Natural killer cell treated with Interleukin-12 subunit alpha and Interleukin-12 subunit beta and Interleukin-15 and Interleukin-18, amount 100 ng/mL, for 72 hours (primary cell): Measurements from ENCODE around the gene CAPN8. TPM values are rescaled to one million over a fixed set of nuclear protein-coding genes. Genes with fewer than 3 reads are reported as not detected.

Experiments
- ATAC-seq, 2 donors: fragments of 150-1000 bp; cut with Tn5 transposase in 1 of 2; sonication (Bioruptor Pico), chemical (Tn5 transposase) in 1 of 2; 2 replicates each; pipeline ENCODE4 v1.10.0; 2021
- DNase-seq: peaks from one replicate; pipeline ENCODE4 v3.0.0; 2022; ENCODE audit warnings: low spot score
- H3K27ac Mint-ChIP-seq, 2 donors: 1 replicate in 1 of 2; 2 replicates in 1 of 2; pipeline ENCODE4 v1.8.0; 2022; ENCODE audit warnings: mixed read lengths in 2 of 2, mild to moderate bottlenecking in 1 of 2, moderate library complexity in 1 of 2
- H3K27me3 Mint-ChIP-seq, 2 donors: 1 replicate in 1 of 2; 2 replicates in 1 of 2; pipeline ENCODE4 v1.8.0; 2022; ENCODE audit warnings: mixed read lengths in 2 of 2
- H3K36me3 Mint-ChIP-seq: one replicate; pipeline ENCODE4 v1.8.0; 2022; ENCODE audit warnings: mixed read lengths
- H3K4me1 Mint-ChIP-seq, 2 donors: 1 replicate in 1 of 2; 2 replicates in 1 of 2; pipeline ENCODE4 v1.8.0; 2022; ENCODE audit warnings: low read depth in 2 of 2, mixed read lengths in 2 of 2, mild to moderate bottlenecking in 1 of 2
- H3K4me3 Mint-ChIP-seq: one replicate; pipeline ENCODE4 v1.8.0; 2022; ENCODE audit warnings: mixed read lengths
- H3K9me3 Mint-ChIP-seq: 2 replicates; pipeline ENCODE4 v1.8.0; 2022; ENCODE audit warnings: mixed read lengths
- total RNA-seq, 2 donors: library from RNA; stranded (reverse); gene quantifications; one replicate each; pipeline ENCODE4 v1.2.3, GENCODE V29; 2022

CAPN8 gene
- total RNA-seq, 2 donors from 2014 or later, result not detected

GRCh38 chr1:223508796-223509195 lies 156.7 kb downstream of the CAPN8 start:
- Mint-ChIP-seq H3K27ac (no peak overlapping the region), H3K4me3 (no peak overlapping the region)
- no peak for DNase-seq

DNA sequence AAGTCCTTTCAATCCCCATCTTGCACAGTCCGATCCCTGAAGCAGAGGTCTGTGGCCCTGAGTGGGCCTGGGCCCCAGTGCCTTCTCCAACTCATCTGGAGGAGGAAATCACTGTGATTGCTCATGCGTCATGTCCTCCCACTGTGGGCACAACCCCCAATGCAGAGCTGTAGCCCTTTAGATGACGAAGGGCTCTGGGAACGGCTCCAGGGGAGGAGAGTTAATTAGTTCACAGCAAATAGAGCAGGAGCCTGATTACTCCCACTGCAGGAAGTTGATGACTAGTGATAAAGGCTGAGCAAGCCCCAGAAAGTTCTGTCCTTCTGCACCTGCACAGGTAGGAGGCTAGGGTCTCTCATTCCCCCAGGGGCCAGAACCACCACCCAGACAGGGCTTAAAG lies 160.8 kb downstream of the CAPN8 start:
- Mint-ChIP-seq H3K9me3 (no peaks in the 10 kb centered on the region), H3K27me3 (peaks cover 0 to 6% of the 10 kb centered on the region in 2 donors), H3K4me1 (no peaks in the 10 kb centered on the region), H3K4me3 (no peak overlapping the region), H3K27ac (no peak overlapping the region), H3K36me3 (no peaks in the 10 kb centered on the region)
- DNase-seq (no peak), ATAC-seq (peak in 1 of 2 donors; percentile 9)

More at GRCh38 chr1:223508796-223509195, 156.7 kb downstream of the CAPN8 start:
- no peaks in the 10 kb centered on the region for H3K4me1 Mint-ChIP-seq
- peaks cover 5 to 6% of the 10 kb centered on the region in 2 donors for H3K27me3 Mint-ChIP-seq
- H3K36me3 Mint-ChIP-seq, result no peaks in the 10 kb centered on the region
- no peaks in the 10 kb centered on the region for H3K9me3 Mint-ChIP-seq
- no peak for ATAC-seq

DNA sequence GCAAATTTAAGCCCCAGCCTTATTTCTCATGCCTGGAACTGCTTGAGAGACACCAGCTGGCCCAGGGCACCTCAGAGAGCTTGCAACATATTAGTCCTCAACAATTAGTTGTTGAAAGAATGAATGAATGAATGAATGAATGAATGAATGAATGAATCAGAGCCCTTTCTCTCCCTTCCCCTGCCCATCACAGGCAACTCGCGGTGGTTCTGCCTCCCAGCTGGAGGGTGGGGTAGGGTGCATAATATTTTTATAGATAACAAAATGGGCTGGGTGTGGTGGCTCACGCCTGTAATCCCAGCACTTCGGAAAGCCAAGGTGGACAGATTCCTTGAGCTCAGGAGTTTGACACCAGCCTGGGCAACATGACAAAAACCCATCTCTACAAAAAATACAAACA lies 162.2 kb downstream of the CAPN8 start:
- Mint-ChIP-seq H3K27ac (no peak overlapping the region), H3K9me3 (no peaks in the 10 kb centered on the region), H3K27me3 (peaks cover 0 to 6% of the 10 kb centered on the region in 2 donors), H3K36me3 (no peaks in the 10 kb centered on the region), H3K4me3 (no peak overlapping the region), H3K4me1 (no peaks in the 10 kb centered on the region)
- no peak for ATAC-seq
- no peak for DNase-seq

- no peak overlapping the region for H3K4me3 Mint-ChIP-seq
- no peak overlapping the region for H3K27ac Mint-ChIP-seq
- peaks cover 0 to 6% of the 10 kb centered on the region in 2 donors for H3K27me3 Mint-ChIP-seq
- no peak for DNase-seq
- H3K4me1 Mint-ChIP-seq, result no peaks in the 10 kb centered on the region
- peak in 1 of 2 donors; percentile 31 for ATAC-seq
- H3K36me3 Mint-ChIP-seq, result no peaks in the 10 kb centered on the region
- H3K9me3 Mint-ChIP-seq, result no peaks in the 10 kb centered on the region
These were observed 164.7 kb downstream of the CAPN8 start for GRCh38 chr1:223500560-223501425.

DNA sequence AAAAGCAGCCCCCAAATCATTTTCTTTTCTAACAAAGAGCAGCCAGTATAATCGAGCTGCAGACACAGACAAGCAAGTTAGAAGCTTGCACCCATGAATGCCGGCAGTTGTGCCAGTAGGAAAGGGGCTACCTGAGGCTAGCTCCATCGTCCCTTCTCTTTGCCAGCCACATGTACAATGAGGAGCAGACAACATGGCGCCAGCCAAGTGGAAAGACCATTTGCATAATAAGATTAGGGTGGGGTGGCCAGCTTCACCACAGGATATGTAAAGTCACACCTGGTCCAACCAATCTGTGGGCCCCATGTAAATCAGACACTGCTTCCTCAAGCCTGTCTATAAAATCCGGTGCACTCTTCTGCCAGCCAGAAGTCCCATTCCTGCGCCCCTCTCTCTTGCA lies 168.6 kb downstream of the CAPN8 start:
- DNase-seq (no peak), ATAC-seq (no peak)
- Mint-ChIP-seq H3K27ac (no peak overlapping the region), H3K4me3 (no peak overlapping the region), H3K27me3 (peaks cover 0 to 5% of the 10 kb centered on the region in 2 donors), H3K36me3 (no peaks in the 10 kb centered on the region), H3K9me3 (no peaks in the 10 kb centered on the region), H3K4me1 (no peaks in the 10 kb centered on the region)

- Mint-ChIP-seq H3K4me3 (no peak overlapping the region), H3K4me1 (no peaks in the 10 kb centered on the region), H3K27ac (no peak overlapping the region), H3K9me3 (no peaks in the 10 kb centered on the region), H3K27me3 (peaks cover 0 to 6% of the 10 kb centered on the region in 2 donors), H3K36me3 (no peaks in the 10 kb centered on the region)
- ATAC-seq (no peak), DNase-seq (no peak)
These were observed 170.4 kb downstream of the CAPN8 start for GRCh38 chr1:223494926-223495645.

DNA sequence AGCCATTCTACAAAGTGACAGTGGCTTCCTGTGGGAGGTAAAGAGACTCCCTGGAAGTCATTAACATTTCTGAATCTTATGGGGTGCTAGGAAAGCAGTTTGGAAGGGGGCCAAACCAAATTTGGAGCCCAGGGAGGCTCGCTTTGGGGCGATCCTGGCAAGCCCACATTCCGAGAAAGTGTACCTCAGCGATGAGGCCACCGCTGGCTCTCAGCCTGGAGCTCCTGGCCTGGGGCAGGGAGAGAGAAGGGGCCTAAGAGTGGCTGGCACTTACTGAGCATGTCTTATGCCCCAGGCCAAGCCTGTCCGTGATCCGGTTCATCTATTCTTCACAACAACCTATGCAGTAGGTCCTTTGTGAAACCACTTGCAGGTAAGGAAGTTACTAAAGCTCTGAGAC lies 173.5 kb downstream of the CAPN8 start:
- no peaks in the 10 kb centered on the region for H3K4me1 Mint-ChIP-seq
- H3K27me3 Mint-ChIP-seq, result peaks cover under 1 to 3% of the 10 kb centered on the region in 2 donors
- no peaks in the 10 kb centered on the region for H3K36me3 Mint-ChIP-seq
- DNase-seq (no peak), ATAC-seq (no peak)
- no peak overlapping the region for H3K27ac Mint-ChIP-seq
- H3K4me3 Mint-ChIP-seq, result no peak overlapping the region
- no peaks in the 10 kb centered on the region for H3K9me3 Mint-ChIP-seq

Other genes with a start within 250 kb of the CAPN8 start
- 10 to 100 TPM; 29.2 to 39.1 TPM for gene CAPN2, start 46.8 kb upstream of the CAPN8 start, total RNA-seq
- gene TP53BP2, start 180.2 kb upstream of the CAPN8 start, total RNA-seq, result 100 to 1,000 TPM; 122 to 174 TPM